Measurements from ENCODE around the gene TMEM45B.
A peak's percentile ranks its signal among the peaks of the same experiment; 100 is the strongest.

TMEM45B gene

DNA sequence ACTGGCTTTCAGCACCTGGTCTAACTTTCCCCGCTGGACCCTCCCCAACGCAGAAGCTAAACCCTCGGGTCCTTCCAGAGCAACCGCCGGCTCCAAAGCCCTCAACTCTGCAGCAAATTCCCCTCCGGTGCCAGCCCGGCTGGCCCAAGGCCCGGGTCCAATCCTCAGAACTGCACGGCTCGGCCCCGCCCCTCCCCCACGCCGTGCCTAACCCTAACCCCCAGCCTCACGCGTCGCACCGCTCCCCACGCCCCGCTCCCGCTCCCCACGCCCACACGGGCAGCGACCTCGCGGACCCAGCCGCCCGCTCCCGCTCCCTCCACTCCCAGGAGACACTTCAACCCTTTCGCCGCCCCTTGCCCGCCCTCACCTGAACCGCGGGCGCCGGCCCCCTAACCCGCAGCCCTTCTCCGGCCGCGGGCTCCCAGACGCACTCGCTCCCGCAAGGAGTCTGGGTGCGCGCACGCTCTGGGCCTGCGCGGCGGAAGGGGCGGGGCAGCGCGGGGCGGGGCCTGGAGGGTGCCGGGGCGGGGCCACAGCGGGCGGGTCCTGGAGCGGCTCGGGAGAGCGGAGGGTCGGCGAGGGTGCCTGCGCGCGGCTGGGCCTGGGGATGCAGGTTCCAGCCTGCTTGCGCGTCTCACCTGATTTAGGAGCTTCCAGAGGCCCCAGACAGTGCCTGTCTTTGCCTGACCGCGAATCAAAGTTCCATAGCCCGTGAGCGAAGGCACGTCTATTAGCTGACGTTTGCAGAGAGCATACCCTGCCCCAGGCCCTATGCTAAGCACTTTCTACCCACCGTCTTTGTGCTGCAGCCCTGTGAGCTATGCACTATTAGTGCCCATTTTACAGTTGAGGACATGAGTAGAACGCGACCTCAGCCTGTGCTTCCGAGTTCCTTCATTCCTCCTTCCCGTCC is 79.7 kb downstream of the TMEM45B start, which contains the start of gene NFRKB:
Gene NFRKB, minus strand, starts transcription at position 453 of the 916 bp plus-strand sequence. CDS start 2,729 bp downstream, outside the sequence.
- Histone ChIP-seq H3K27ac (peak within 1 kb of the TSS; percentile 10; the same call in 1 of the 2 replicates), H3K9me3 (ENCODE audit: low read depth, low read length) (no peaks in the 10 kb centered on the region), H3K9ac (ENCODE audit: insufficient read length) (peak within 1 kb of the TSS; percentile 91), H3K36me3 (ENCODE audit: insufficient read depth, low read length) (peaks cover 26% of the 10 kb centered on the region), H3K4me3 (peak within 1 kb of the TSS; percentile 96)
- TF ChIP-seq EZH2 (IDR thresholded peaks at IDR 0.05) = no peak
- peak; percentile 91 for TF ChIP-seq POLR2AphosphoS5 (IDR thresholded peaks at IDR 0.05; ENCODE audit: borderline replicate concordance, low read depth, low read length)
- no peak for TF ChIP-seq FOXP2 (optimal IDR thresholded peaks at IDR 0.05; ENCODE audit: control extremely low read depth, extremely low read length, insufficient read depth)
- DNase-seq (ENCODE audit: low read depth, low spot score) = peak; percentile 8

DNA sequence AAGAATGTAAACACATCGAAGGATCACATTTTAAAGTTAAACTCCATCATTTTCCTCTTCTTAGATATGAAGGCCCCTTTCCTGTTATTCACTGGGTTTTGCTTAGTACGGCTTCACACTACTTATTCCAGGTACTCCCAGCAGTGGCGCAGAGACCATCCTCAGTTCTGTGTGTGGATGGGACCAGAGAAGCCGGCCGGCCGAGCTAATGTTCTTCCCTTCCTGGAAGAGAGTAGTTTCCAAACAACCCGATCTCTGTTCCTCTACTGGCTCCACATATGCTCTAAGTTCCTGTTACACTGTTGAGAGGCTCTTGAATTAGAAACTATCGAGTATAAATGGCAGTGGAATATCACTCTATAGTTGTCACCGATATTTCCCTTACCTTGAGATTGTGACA is 80.4 kb downstream of the TMEM45B start:
- Histone ChIP-seq H3K9me3 (ENCODE audit: low read depth, low read length) (no peaks in the 10 kb centered on the region), H3K27ac (peak overlapping the region; percentile 10; the same call in 1 of the 2 replicates), H3K4me3 (peak overlapping the region; percentile 96), H3K9ac (ENCODE audit: insufficient read length) (peak overlapping the region; percentile 91), H3K36me3 (ENCODE audit: insufficient read depth, low read length) (peaks cover 21% of the 10 kb centered on the region)
- TF ChIP-seq POLR2AphosphoS5 (IDR thresholded peaks at IDR 0.05; ENCODE audit: borderline replicate concordance, low read depth, low read length) (no peak), FOXP2 (optimal IDR thresholded peaks at IDR 0.05; ENCODE audit: control extremely low read depth, extremely low read length, insufficient read depth) (no peak), EZH2 (IDR thresholded peaks at IDR 0.05) (no peak)
- DNase-seq (ENCODE audit: low read depth, low spot score) = no peak

DNA sequence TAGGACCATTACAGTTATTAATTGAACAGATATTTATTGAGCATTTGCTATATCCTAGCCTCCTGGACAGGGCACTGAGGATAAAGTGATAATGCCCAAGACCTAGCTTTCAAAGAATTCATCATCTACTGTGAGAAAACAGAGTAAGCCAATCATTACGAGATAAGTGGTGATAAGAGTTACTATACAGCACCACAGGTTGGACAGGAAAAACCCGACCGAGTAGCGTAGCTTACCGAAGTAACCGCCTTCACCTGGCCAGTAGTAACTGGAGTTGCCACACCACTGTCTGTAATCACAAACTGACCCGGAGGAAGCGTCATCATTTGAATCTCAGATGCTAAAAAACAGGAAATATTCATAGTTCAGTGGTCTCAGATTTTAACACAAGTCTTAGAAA is 89.8 kb downstream of the TMEM45B start:
- H3K27ac ChIP-seq = no peak overlapping the region
- DNase-seq (ENCODE audit: low read depth, low spot score) = no peak
- no peak for TF ChIP-seq FOXP2 (optimal IDR thresholded peaks at IDR 0.05; ENCODE audit: control extremely low read depth, extremely low read length, insufficient read depth)
- no peak for TF ChIP-seq POLR2AphosphoS5 (IDR thresholded peaks at IDR 0.05; ENCODE audit: borderline replicate concordance, low read depth, low read length)
- TF ChIP-seq EZH2 (IDR thresholded peaks at IDR 0.05) = no peak
- H3K4me3 ChIP-seq = no peak overlapping the region
- peaks cover 22% of the 10 kb centered on the region for H3K36me3 ChIP-seq (ENCODE audit: insufficient read depth, low read length)
- H3K9ac ChIP-seq (ENCODE audit: insufficient read length) = no peak overlapping the region
- no peaks in the 10 kb centered on the region for H3K9me3 ChIP-seq (ENCODE audit: low read depth, low read length)
